Measurements from ENCODE around the gene FANCG.

Gene FANCG

GRCh38 chr9:35079426-35080341 lies at the start of gene FANCG:
Gene FANCG, minus strand, starts transcription at chr9:35079942. Its CDS starts 418 bp downstream, at chr9:35079524.
- DNase-seq (ENCODE audit: low read depth, low spot score), result peak; percentile 97

GRCh38 chr9:35116898-35117551 lies 37.3 kb upstream of the FANCG start:
- peak; percentile 96 for DNase-seq (ENCODE audit: low read depth, low spot score)

DNA sequence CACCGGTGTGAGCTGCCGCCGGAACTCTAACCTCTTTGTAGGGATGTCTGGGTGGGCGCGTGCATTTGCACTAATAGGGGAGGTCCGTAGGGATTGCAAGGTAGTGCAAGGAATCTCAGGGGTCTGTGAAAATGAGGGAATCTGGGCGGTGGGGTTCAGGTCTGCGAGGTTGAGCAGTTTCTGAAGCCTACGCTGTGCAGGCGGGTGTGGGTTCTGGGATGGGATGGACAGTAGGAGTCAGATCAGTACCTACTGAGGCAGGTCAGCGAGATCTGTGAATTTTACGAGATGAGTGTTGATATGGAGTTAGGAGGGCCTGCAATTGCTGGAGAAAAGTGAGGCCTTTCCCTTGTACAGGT lies 36.8 kb upstream of the FANCG start:
- no peak for DNase-seq (ENCODE audit: low read depth, low spot score)

- DNase-seq (ENCODE audit: low read depth, low spot score), result peak; percentile 99
These were observed 36.2 kb upstream of the FANCG start, which contains the start of gene ATOSB for GRCh38 chr9:35115680-35116538. Gene ATOSB, minus strand, starts transcription at chr9:35115862. Its CDS starts 7,588 bp downstream, at chr9:35108274.

DNA sequence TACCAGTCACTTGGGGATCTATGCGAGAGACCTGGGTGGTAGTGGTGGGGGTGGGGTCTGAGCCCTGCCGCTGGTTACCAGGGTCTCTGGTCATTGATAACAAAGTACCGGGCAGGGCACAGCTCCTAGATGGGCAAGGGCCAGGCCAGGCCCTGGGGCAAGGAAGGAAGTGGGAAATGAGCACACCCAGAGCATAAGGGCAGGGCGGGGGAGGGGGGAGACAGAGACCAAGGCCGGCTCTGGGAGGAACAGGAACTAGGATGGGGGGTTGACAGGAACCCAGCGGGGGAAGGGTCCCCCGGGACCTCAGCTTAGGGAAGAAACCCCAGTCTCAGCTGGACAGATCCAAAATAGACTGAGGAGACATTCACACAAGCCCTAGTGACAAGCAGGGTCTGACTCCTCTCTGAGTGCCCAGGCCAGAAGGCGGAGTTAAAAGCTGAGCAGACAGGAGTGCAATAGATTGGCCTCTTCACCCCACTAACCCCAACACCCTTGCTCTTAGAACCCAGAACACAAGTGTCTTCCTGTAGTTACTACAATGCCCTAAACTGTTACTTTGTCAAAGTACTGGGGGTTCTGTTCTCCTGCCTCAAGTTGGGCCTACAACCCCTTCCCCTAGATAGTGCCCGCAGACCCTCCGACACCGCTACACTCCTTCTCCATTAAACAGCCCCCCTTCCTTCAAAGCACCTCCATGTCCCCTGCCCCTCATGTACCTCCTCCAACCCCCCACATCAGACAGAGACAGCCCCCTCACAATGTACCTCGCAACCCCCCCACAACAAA lies 35.3 kb upstream of the FANCG start:
- peak; percentile 49 for DNase-seq (ENCODE audit: low read depth, low spot score)

- DNase-seq (ENCODE audit: low read depth, low spot score), result peak; percentile 97
These were observed 34.5 kb upstream of the FANCG start for GRCh38 chr9:35114113-35114839.

- peak; percentile 51 for DNase-seq (ENCODE audit: low read depth, low spot score)
These were observed 32.7 kb upstream of the FANCG start for GRCh38 chr9:35112257-35113020.

DNA sequence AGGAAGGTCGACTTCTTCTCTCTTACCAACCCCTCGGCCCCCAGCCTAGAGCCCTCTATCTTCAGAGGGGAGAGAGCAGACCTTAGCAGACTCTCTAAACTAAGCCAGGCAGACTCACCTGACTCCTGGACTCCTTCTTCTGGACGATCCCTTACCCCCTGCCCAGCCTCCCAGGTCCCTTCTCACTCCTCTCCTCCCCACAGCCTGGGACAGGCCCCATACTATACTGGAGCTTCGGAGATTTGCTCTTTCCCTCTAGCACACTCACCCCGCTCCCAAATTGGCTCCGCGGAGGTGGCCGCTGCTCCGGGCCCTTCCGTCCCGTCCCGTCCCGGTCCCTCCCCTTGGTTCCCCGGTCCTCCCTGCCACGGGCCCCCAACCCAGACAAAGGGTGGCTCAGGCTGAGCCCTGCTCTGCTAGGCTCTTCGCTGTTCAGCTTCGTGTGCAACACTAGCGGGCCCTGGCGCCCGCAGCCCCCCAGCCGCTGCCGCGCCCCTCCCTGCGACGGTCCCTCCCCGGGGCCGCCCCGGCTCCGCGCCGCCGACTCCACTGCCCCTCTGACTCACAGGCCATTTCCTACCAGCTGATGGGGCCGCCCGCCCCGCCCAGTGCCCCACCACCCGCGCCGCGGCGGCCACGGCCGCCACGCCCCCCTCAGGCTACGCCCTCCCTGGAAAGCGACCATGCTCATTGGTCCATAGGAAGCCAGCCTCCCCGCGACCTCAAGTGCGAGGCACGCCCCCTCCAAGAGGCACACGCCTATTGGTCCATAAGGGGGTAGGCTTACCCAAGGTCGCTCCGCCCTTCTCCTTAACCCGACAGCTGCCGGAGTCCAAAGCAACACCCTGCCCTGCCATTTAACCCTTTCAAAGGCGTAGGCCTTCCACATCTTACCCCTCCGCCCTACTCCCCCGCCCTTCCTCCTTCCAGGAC lies 31.5 kb upstream of the FANCG start:
- peak; percentile 99 for DNase-seq (ENCODE audit: low read depth, low spot score)

- DNase-seq (ENCODE audit: low read depth, low spot score), result peak; percentile 80
These were observed 30.6 kb upstream of the FANCG start for GRCh38 chr9:35110327-35110761.

GRCh38 chr9:35108946-35109575 lies 29.3 kb upstream of the FANCG start:
- DNase-seq (ENCODE audit: low read depth, low spot score), result no peak

DNA sequence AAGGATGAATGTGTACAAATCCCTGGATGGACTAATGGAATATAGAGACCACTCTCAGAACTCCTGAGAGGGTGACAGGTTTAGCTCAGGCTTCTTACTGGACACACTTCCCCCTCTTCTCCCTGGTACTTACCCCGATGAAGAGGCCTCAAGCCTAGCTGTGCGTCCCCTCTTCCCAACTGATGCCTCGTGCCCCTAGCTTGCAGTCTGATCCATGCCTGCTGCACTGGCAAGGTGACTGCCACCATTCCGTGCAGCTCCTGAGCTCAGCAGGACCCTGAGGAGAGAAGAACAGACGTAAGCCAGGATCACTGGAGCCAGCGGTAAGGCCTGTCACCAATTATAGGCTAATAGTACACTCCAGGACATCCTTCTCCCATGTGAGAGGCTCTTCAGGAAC lies 28.7 kb upstream of the FANCG start:
- no peak for DNase-seq (ENCODE audit: low read depth, low spot score)

DNA sequence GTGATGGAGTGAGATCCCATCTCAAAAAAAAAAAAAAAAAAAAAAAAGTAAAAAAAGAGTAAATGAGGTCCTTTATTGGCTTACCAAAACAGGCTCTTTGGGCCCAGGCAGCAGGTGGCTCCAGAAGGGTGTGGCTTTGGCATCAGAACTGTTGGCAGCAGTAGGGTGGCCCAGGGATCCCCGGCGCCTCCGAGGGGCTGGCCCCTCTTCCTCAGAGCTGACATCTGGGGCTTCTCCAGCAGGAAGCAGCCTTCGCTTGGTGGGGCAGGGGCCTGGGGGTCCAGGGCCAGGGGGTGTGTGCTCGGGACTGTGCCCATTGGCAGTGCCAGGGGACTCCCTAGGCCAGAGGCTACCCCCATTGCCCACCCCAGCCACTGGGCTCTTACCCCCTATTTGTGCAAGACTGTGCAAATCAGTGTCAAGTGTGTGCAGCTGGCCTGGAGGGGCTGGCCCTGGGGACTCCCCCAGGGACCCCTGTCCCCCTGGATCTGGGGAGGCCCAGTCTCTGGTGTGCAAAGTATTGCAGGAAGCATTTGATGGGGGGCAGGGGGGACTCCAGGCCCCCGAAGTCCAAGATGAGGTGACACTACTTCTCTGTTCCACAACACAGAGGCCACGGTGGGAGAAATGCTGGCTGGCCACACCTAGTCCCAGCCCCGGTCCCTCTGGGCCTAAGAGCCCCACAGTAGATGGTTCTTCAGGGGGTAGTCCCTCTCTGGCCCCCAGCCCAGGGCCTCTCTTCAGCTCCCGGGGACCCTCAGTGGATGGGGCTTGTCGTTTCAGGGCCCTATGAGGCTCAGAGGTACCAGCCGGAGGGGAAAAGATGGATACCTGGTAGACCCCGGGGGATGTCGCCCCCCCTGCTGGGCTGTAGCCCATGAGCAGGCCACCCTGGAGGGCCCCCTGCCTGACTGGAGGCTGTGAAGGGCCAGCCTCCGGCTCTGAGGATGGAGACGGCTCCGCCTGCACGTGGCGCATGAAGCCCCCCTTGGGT lies 27.9 kb upstream of the FANCG start:
- no peak for DNase-seq (ENCODE audit: low read depth, low spot score)

DNA sequence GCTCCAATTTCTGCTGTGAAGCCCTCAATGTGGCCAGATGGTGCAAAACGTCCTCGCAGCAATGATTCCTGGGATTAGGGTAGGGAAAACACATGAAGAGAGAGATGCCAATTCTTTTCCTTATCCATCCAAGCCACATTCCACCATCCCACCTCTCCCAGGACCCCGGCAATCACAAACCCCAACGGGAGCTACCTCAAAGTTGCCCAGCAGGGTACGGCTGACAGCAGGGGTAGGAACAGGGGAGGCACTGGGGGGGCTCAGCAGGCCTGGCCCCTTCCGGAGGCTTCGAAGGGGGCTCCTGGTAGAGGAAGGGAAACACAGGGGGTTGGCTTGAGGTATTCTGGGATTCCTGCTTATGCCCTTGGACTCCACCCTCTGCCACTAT lies 26.6 kb upstream of the FANCG start:
- no peak for DNase-seq (ENCODE audit: low read depth, low spot score)

- no peak for DNase-seq (ENCODE audit: low read depth, low spot score)
These were observed 26.0 kb upstream of the FANCG start for GRCh38 chr9:35105571-35106342.

GRCh38 chr9:35105126-35105525 lies 25.4 kb upstream of the FANCG start:
- DNase-seq (ENCODE audit: low read depth, low spot score), result no peak

DNA sequence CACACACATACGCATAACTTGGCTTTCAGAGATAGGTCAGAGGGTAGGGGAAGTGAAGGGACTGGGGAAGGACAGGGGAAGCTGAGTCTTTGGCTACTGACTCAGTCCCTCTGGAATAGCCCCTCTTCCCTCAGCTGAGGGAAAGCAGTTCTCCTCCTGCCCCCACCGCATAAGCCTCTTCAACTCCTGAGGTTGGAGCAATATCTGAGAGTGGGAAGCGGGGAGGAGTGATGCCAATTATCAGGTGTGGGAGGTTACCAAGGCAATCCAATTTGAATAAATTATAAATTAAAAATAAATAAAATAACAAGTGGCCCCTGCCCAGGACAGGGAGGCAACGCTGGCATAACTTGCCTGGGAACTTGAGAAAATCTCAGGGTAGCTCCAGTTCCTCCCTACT lies 24.8 kb upstream of the FANCG start:
- DNase-seq (ENCODE audit: low read depth, low spot score), result no peak
